Calu3 (cell line): ENCODE data around the gene TSPAN18. TPM values are rescaled to one million over a fixed set of nuclear protein-coding genes. Genes with fewer than 3 reads are reported as not detected.

Experiments
- BruUV-seq: library from RNA; stranded (reverse); fragments of 400-500 nt; replicated peaks from 2 replicates; lab custom pipeline; 2021; lab: Mats Ljungman, UMichigan
- CTCF ChIA-PET: fragments of 300-600 bp; sonication (Branson Sonifier 250); formaldehyde crosslinking; loops from one replicate; lab custom pipeline; 2022; ENCODE audit warnings: antibody characterized with exemption; lab: Charles Lee
- DNase-seq: peaks from one replicate; pipeline ENCODE4 v3.0.0; 2022
- H3K27ac Mint-ChIP-seq: one replicate; pipeline ENCODE4 v1.8.0; 2022; ENCODE audit warnings: mixed read lengths; ENCODE audit not compliant: unreplicated experiment
- H3K27me3 Mint-ChIP-seq: one replicate; pipeline ENCODE4 v1.8.0; 2022; ENCODE audit warnings: mixed read lengths; ENCODE audit not compliant: unreplicated experiment
- H3K36me3 Mint-ChIP-seq: one replicate; pipeline ENCODE4 v1.8.0; 2022; ENCODE audit warnings: mild to moderate bottlenecking, moderate library complexity, mixed read lengths; ENCODE audit not compliant: insufficient read depth, unreplicated experiment
- H3K4me1 Mint-ChIP-seq: one replicate; pipeline ENCODE4 v1.8.0; 2022; ENCODE audit warnings: mild to moderate bottlenecking, low read depth, mixed read lengths; ENCODE audit not compliant: unreplicated experiment
- H3K4me3 Mint-ChIP-seq: one replicate; pipeline ENCODE4 v1.8.0; 2022; ENCODE audit warnings: mild to moderate bottlenecking, low read depth, moderate library complexity, mixed read lengths; ENCODE audit not compliant: unreplicated experiment
- H3K9me3 Mint-ChIP-seq: one replicate; pipeline ENCODE4 v1.8.0; 2022; ENCODE audit warnings: low read depth, mixed read lengths; ENCODE audit not compliant: unreplicated experiment
- intact Hi-C: fragments of 100-400 bp; cut with micrococcal nuclease; formaldehyde crosslinking; loops from one replicate; pipeline ENCODE4 v1.10.0; 2022; ENCODE audit not compliant: unreplicated experiment
- total RNA-seq: library from RNA; stranded (reverse); gene quantifications from 2 replicates; pipeline ENCODE4 v1.2.3, GENCODE V29; 2022
- TF ChIP-seq, protein P1 (sequence below): fragments of 200-600 bp; IDR thresholded peaks from one replicate; pipeline ENCODE4 v1.8.0; 2022; ENCODE audit warnings: antibody characterized with exemption; ENCODE audit not compliant: unreplicated experiment

TSPAN18 gene
- total RNA-seq, 1 experiment from 2014 or later: not detected

DNA sequence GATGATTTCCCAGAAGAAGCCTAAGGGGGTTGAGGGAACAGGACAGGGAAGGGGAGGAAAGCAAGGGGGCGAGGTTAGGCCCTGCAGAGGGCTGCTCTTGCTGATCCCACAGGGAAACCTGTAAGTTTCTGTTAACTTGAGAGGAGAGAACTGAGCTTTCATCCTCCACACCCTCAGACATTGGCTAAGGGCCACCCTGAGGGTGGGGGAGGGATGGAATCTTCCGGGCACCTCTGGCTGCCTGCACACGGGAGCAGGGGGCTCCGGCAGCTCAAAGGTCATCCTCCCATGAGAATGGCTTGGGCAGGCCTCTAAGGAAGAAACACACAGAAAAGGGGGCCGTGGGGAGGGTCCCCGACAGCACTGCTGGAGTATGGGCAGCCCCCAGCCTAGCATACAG lies 108.1 kb downstream of the TSPAN18 start:
- Mint-ChIP-seq H3K27ac (no peak overlapping the region), H3K27me3 (peaks cover 60% of the 10 kb centered on the region), H3K4me3 (no peak overlapping the region), H3K9me3 (no peaks in the 10 kb centered on the region), H3K4me1 (peaks cover 17% of the 10 kb centered on the region), H3K36me3 (no peaks in the 10 kb centered on the region)
- TF ChIP-seq, protein P1, sequence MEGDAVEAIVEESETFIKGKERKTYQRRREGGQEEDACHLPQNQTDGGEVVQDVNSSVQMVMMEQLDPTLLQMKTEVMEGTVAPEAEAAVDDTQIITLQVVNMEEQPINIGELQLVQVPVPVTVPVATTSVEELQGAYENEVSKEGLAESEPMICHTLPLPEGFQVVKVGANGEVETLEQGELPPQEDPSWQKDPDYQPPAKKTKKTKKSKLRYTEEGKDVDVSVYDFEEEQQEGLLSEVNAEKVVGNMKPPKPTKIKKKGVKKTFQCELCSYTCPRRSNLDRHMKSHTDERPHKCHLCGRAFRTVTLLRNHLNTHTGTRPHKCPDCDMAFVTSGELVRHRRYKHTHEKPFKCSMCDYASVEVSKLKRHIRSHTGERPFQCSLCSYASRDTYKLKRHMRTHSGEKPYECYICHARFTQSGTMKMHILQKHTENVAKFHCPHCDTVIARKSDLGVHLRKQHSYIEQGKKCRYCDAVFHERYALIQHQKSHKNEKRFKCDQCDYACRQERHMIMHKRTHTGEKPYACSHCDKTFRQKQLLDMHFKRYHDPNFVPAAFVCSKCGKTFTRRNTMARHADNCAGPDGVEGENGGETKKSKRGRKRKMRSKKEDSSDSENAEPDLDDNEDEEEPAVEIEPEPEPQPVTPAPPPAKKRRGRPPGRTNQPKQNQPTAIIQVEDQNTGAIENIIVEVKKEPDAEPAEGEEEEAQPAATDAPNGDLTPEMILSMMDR: no peak
- intact Hi-C loops: no loop called here
- CTCF ChIA-PET: no interaction called here
- no peak for DNase-seq
- no TSS peak for BruUV-seq

DNA sequence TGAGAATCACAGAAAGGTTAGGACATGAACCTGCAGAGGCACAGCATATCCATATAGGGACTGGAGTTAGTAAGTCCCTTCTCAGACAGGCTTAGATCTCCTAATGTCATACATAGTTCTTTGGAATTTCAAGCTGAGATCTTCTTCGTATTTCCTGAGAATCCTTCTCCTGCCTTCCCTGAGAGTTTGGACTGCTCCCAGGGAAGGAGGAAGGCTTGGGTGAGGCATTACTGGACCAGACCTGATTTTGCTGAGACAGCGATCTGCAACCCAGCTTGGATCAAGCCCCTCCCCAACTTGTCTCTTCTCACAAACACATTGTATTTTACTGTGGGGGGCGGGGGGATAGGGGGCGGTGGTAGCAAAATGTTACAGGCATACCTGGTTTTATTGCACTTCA lies 108.5 kb downstream of the TSPAN18 start:
- no peaks in the 10 kb centered on the region for H3K36me3 Mint-ChIP-seq
- CTCF ChIA-PET: interaction anchor here (0.8 to 1.3 kb wide), 2 partner anchors 10 to 60 kb away, joined by 3 to 4 read pairs; no protein-coding TSS in a partner anchor
- TF ChIP-seq, protein P1: no peak
- H3K4me3 Mint-ChIP-seq: no peak overlapping the region
- peaks cover 60% of the 10 kb centered on the region for H3K27me3 Mint-ChIP-seq
- no peak for DNase-seq
- BruUV-seq: no TSS peak
- H3K9me3 Mint-ChIP-seq: no peaks in the 10 kb centered on the region
- intact Hi-C loops: no loop called here
- no peak overlapping the region for H3K27ac Mint-ChIP-seq
- H3K4me1 Mint-ChIP-seq: peaks cover 17% of the 10 kb centered on the region

DNA sequence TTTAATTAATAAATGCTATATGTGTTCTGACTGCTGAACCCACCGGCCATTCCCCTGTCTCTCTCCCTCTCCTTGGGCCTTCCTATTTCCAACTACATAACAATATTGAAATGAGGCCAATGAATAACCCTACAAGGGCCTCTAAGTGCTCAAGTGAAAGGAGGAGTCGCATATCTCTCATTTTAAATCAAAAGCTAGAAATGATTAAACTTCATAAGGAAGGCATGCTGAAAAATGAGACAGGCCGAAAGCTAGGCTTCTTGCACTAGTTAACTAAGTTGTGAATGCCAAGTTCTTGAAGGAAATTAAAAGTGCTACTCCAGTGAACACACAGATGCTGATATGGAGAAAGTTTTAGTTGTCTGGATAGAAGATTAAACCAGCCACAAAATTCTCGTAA lies 109.2 kb downstream of the TSPAN18 start:
- H3K27ac Mint-ChIP-seq: no peak overlapping the region
- H3K36me3 Mint-ChIP-seq: no peaks in the 10 kb centered on the region
- intact Hi-C loops: no loop called here
- DNase-seq: no peak
- TF ChIP-seq, protein P1: no peak
- BruUV-seq: no TSS peak
- peaks cover 17% of the 10 kb centered on the region for H3K4me1 Mint-ChIP-seq
- CTCF ChIA-PET: interaction anchor here (0.8 to 1.3 kb wide), 2 partner anchors 11 to 59 kb away, joined by 3 to 4 read pairs; no protein-coding TSS in a partner anchor
- no peaks in the 10 kb centered on the region for H3K9me3 Mint-ChIP-seq
- no peak overlapping the region for H3K4me3 Mint-ChIP-seq
- H3K27me3 Mint-ChIP-seq: peaks cover 58% of the 10 kb centered on the region

DNA sequence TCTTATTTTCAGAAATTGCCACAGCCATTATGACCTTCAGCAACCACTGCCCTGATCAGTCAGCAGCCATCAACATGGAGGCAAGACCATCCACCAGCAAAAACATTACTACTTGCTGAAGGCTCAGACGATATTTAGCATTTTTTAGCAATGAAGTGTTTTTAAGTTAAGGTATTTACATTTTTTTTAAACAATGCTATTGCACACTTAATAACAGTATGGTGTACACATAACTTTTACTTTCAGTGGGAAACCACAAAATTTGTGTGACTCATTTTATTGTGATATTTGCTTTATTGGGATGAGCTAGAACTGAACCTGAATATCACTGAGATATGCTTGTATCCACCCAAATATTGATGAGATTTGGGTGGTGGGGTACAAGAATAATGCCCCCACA lies 110.9 kb downstream of the TSPAN18 start:
- Mint-ChIP-seq H3K27me3 (peaks cover 62% of the 10 kb centered on the region), H3K9me3 (no peaks in the 10 kb centered on the region), H3K36me3 (no peaks in the 10 kb centered on the region), H3K4me3 (no peak overlapping the region), H3K4me1 (peaks cover 17% of the 10 kb centered on the region), H3K27ac (no peak overlapping the region)
- TF ChIP-seq, protein P1: no peak
- CTCF ChIA-PET: no interaction called here
- BruUV-seq: no TSS peak
- intact Hi-C loops: no loop called here
- DNase-seq: no peak
